ENCODE results near the gene PDE4B.

- no peak for TF ChIP-seq CTCF (IDR thresholded peaks at IDR 0.05; ENCODE audit: low read length)
- TF ChIP-seq EZH2 (IDR thresholded peaks at IDR 0.05; ENCODE audit: borderline replicate concordance, low read length) = no peak
Measured at GRCh38 chr1:65880611-65881010, 87.9 kb downstream of the PDE4B start.
